IMR-90 (cell line): ENCODE measurements around the gene C15orf40. TPM values are rescaled to one million over a fixed set of nuclear protein-coding genes. Genes with fewer than 3 reads are reported as not detected.
"Not testable (repeated sequence)": the region's sequence is repeated elsewhere in the genome, so short reads cannot be mapped to it uniquely, and the experiment has no call there.

ENCODE experiments used
- ATAC-seq: fragments of 200-7000 bp; cut with Tn5 transposase; 2 replicates; pipeline ENCODE4 v1.9.1; 2020; ENCODE audit warnings: low read depth, mild to moderate bottlenecking, moderate library complexity
- BruUV-seq: library from RNA; stranded (reverse); fragments of 400-500 nt; replicated peaks from 2 replicates; lab custom pipeline; 2021; lab: Mats Ljungman, UMichigan
- CTCF ChIA-PET: fragments of 300-600 bp; formaldehyde crosslinking; extraction: SDS; loops from one replicate; lab custom pipeline; 2021; ENCODE audit warnings: antibody characterized with exemption; lab: Yijun Ruan, JAX
- POLR2A ChIA-PET: fragments of 300-600 bp; sonication (Branson Sonifier 250); formaldehyde crosslinking; loops from one replicate; lab custom pipeline; 2022; ENCODE audit warnings: antibody characterized with exemption; ENCODE audit not compliant: unreplicated experiment; lab: Charles Lee
- DNase-seq: peaks from one replicate; pipeline ENCODE4 v3.0.0; 2013
- H2AFZ ChIP-seq: replicated peaks from 2 replicates; pipeline ENCODE3; 2013; ENCODE audit warnings: low read length, mild to moderate bottlenecking; ENCODE audit not compliant: poor library complexity
- H2AK5ac ChIP-seq: 2 replicates; pipeline ENCODE4 v1.6.1; 2013; ENCODE audit warnings: low read depth, low read length, inconsistent platforms
- H2AK9ac ChIP-seq: replicated peaks from 2 replicates; pipeline ENCODE3; 2013; ENCODE audit warnings: mild to moderate bottlenecking, low read depth, low read length, moderate library complexity; ENCODE audit not compliant: poor library complexity
- H2BK120ac ChIP-seq: 2 replicates; pipeline ENCODE4 v1.6.1; 2013; ENCODE audit warnings: low read depth, low read length, inconsistent platforms
- H2BK15ac ChIP-seq: 3 replicates; pipeline ENCODE4 v1.6.1; 2013; ENCODE audit warnings: low read depth, low read length, inconsistent platforms
- H2BK20ac ChIP-seq: 2 replicates; pipeline ENCODE4 v1.6.1; 2013; ENCODE audit warnings: low read depth, mild to moderate bottlenecking, inconsistent platforms, low read length, moderate library complexity
- H2BK5ac ChIP-seq: 2 replicates; pipeline ENCODE4 v1.6.1; 2013; ENCODE audit warnings: mild to moderate bottlenecking, low read depth, low read length, inconsistent platforms; ENCODE audit not compliant: poor library complexity, severe bottlenecking
- H3K14ac ChIP-seq: replicated peaks from 2 replicates; pipeline ENCODE4 v1.6.1; 2013; ENCODE audit warnings: low read depth, low read length, inconsistent platforms
- H3K18ac ChIP-seq: 2 replicates; pipeline ENCODE4 v1.6.1; 2013; ENCODE audit warnings: low read depth, low read length, control low read depth
- H3K23ac ChIP-seq: 2 replicates; pipeline ENCODE4 v1.6.1; 2013; ENCODE audit warnings: low read depth, low read length, inconsistent platforms
- H3K27ac ChIP-seq: 2 replicates; pipeline ENCODE4 v1.5.1; 2013; ENCODE audit warnings: mild to moderate bottlenecking, control low read depth, low read length; ENCODE audit not compliant: insufficient read depth
- H3K27me3 ChIP-seq: 2 replicates; pipeline ENCODE4 v1.6.1; 2013; ENCODE audit warnings: low read length; ENCODE audit not compliant: control insufficient read depth, insufficient read depth
- H3K36me3 ChIP-seq: 2 replicates; pipeline ENCODE4 v1.6.1; 2013; ENCODE audit warnings: low read length, mixed read lengths; ENCODE audit not compliant: control insufficient read depth, insufficient read depth
- H3K4ac ChIP-seq: 2 replicates; pipeline ENCODE4 v1.6.1; 2013; ENCODE audit warnings: low read depth, low read length, inconsistent platforms
- H3K4me1 ChIP-seq: 2 replicates; pipeline ENCODE4 v1.6.1; 2013; ENCODE audit warnings: low read length, mixed read lengths; ENCODE audit not compliant: control insufficient read depth, insufficient read depth
- H3K4me2 ChIP-seq: 2 replicates; pipeline ENCODE4 v1.6.1; 2013; ENCODE audit warnings: low read depth, mild to moderate bottlenecking, control low read depth, low read length, moderate library complexity
- H3K4me3 ChIP-seq: 2 replicates; pipeline ENCODE4 v1.5.1; 2013; ENCODE audit warnings: low read depth, mild to moderate bottlenecking, control low read depth, low read length, moderate library complexity; ENCODE audit not compliant: insufficient read depth
- H3K56ac ChIP-seq: 2 replicates; pipeline ENCODE4 v1.6.1; 2013; ENCODE audit warnings: low read length, inconsistent platforms; ENCODE audit not compliant: insufficient read depth; ENCODE audit errors: extremely low read depth
- H3K79me1 ChIP-seq, 2 experiments: 2 replicates each; pipeline ENCODE4 v1.6.1; 2013; ENCODE audit warnings: low read length in 2 of 2, inconsistent platforms in 1 of 2, low read depth in 1 of 2
- H3K9ac ChIP-seq: 2 replicates; pipeline ENCODE4 v1.6.1; 2013; ENCODE audit warnings: low read depth, low read length, control low read depth
- H3K9me1 ChIP-seq: 2 replicates; pipeline ENCODE4 v1.6.1; 2013; ENCODE audit warnings: low read length, inconsistent platforms; ENCODE audit not compliant: insufficient read depth
- H3K9me3 ChIP-seq: 2 replicates; pipeline ENCODE4 v1.6.1; 2013; ENCODE audit warnings: low read length; ENCODE audit not compliant: control insufficient read depth, insufficient read depth
- H4K20me1 ChIP-seq: 2 replicates; pipeline ENCODE4 v1.6.1; 2013; ENCODE audit warnings: low read length, inconsistent platforms; ENCODE audit not compliant: insufficient read depth
- H4K5ac ChIP-seq: 2 replicates; pipeline ENCODE4 v1.6.1; 2013; ENCODE audit warnings: mild to moderate bottlenecking, low read depth, low read length, control low read depth
- H4K8ac ChIP-seq, 2 experiments: 2 replicates each; pipeline ENCODE4 v1.6.1; 2013; ENCODE audit warnings: low read depth in 2 of 2, low read length in 2 of 2, control low read depth in 1 of 2, inconsistent platforms in 1 of 2
- H4K91ac ChIP-seq: 2 replicates; pipeline ENCODE4 v1.6.1; 2013; ENCODE audit warnings: low read depth, low read length, inconsistent platforms; ENCODE audit not compliant: insufficient read depth
- MAZ ChIP-seq: IDR thresholded peaks from 2 replicates; pipeline ENCODE4 v1.6.1; 2012; ENCODE audit warnings: low read depth, mild to moderate bottlenecking, low read length, improper control_type of control experiment, moderate library complexity, borderline replicate concordance
- MXI1 ChIP-seq: IDR thresholded peaks from 2 replicates; pipeline ENCODE4 v1.6.1; 2012; ENCODE audit warnings: low read depth, mild to moderate bottlenecking, low read length, moderate library complexity, borderline replicate concordance
- POLR2A ChIP-seq: IDR thresholded peaks from 2 replicates; pipeline ENCODE4 v1.6.1; 2012; ENCODE audit warnings: mild to moderate bottlenecking, low read depth, low read length
- RCOR1 ChIP-seq: IDR thresholded peaks from 2 replicates; pipeline ENCODE4 v1.6.1; 2012; ENCODE audit warnings: mild to moderate bottlenecking, low read length, improper control_type of control experiment; ENCODE audit not compliant: insufficient replicate concordance
- SMC3 ChIP-seq: fragments of 150-350 bp; IDR thresholded peaks from 2 replicates; pipeline ENCODE4 v1.6.1; 2016; ENCODE audit warnings: low read depth, mild to moderate bottlenecking, antibody characterized with exemption, low read length, moderate library complexity
- WGBS, 2 experiments: methylation state at CpG; one replicate each; pipeline versions ENCODE4 v1.1.5 to v1.1.7; 2013; ENCODE audit warnings: missing lambda C conversion rate in 2 of 2; ENCODE audit not compliant: insufficient read length in 1 of 2; ENCODE audit errors: extremely low coverage in 2 of 2; 5-methylcytosine and 5-hydroxymethylcytosine counted together
- dilution Hi-C: fragments of 300-500 bp; cut with HindIII; formaldehyde crosslinking; loops from one replicate; pipeline ENCODE4 v1.14.3; 2018; ENCODE audit warnings: low sequenced_read_pairs; ENCODE audit not compliant: unreplicated experiment
- in situ Hi-C: fragments of 300-500 bp; cut with MboI; formaldehyde crosslinking; loops from 3 replicates; pipeline ENCODE4 v1.14.3; 2019; ENCODE audit warnings: low sequenced_read_pairs, inconsistent platforms, mixed read lengths
- intact Hi-C: fragments of 100-400 bp; cut with micrococcal nuclease; formaldehyde crosslinking; loops from 2 replicates; pipeline ENCODE4 v1.10.0; 2022
- polyA plus RNA-seq, 3 experiments: library from polyadenylated mRNA; depleted of rRNA; stranded (reverse); fragments of >200 nt; gene quantifications; 2 replicates each; pipeline ENCODE4 v1.2.3, GENCODE V29; 2012; ENCODE audit warnings: low replicate concordance in 1 of 3
- total RNA-seq: library from RNA; depleted of rRNA; stranded (reverse); fragments of >200 nt; gene quantifications from 2 replicates; pipeline ENCODE4 v1.2.3, GENCODE V29; 2012

Gene C15orf40
- total and polyA plus RNA-seq, 2 of the 4 experiments (the other 2 are of a cell fraction): 7.0 to 10.7 TPM

GRCh38 chr15:83036253-83036652, 24.8 kb upstream of the C15orf40 start:
- no peak overlapping the region for H4K91ac ChIP-seq
- H4K5ac ChIP-seq: no peak overlapping the region
- intact Hi-C loops: no loop called here
- H3K9me3 ChIP-seq: no peaks in the 10 kb centered on the region
- in situ Hi-C loops: no loop called here
- no peak overlapping the region for H2BK120ac ChIP-seq
- no CpG with 5 or more reads among the region's 6 CpGs for WGBS, 2 experiments
- H3K14ac ChIP-seq: no peak overlapping the region
- no peak overlapping the region for H2AK5ac ChIP-seq
- H3K27me3 ChIP-seq: no peaks in the 10 kb centered on the region
- H2BK20ac ChIP-seq: no peak overlapping the region
- no peak overlapping the region for H2AFZ ChIP-seq
- no peak overlapping the region for H3K18ac ChIP-seq
- no peak overlapping the region for H3K56ac ChIP-seq
- H3K4ac ChIP-seq: no peak overlapping the region
- ATAC-seq (no peak), DNase-seq (no peak)
- no peak overlapping the region for H3K4me3 ChIP-seq
- H3K79me1 ChIP-seq: peaks cover 27 to 44% of the 10 kb centered on the region in 2 experiments
- no peak overlapping the region for H2BK15ac ChIP-seq
- dilution Hi-C loops: no loop called here
- peaks cover 47% of the 10 kb centered on the region for H4K20me1 ChIP-seq
- no peak overlapping the region for H3K4me2 ChIP-seq
- H3K27ac ChIP-seq: no peak overlapping the region
- no peak overlapping the region for H4K8ac ChIP-seq
- ChIA-PET POLR2A (interaction anchor here (0.6 kb wide), 1 partner anchor 9 kb away, joined by 9 read pairs; no protein-coding TSS in a partner anchor), CTCF (no interaction called here)
- no TSS peak for BruUV-seq
- H3K4me1 ChIP-seq: no peaks in the 10 kb centered on the region
- H3K36me3 ChIP-seq: peaks cover 20% of the 10 kb centered on the region
- no peak overlapping the region for H2AK9ac ChIP-seq
- H2BK5ac ChIP-seq: no peak overlapping the region
- H3K9me1 ChIP-seq: no peaks in the 10 kb centered on the region
- no peak overlapping the region for H3K9ac ChIP-seq
- TF ChIP-seq MXI1: no peak
- no peak for TF ChIP-seq SMC3
- no peak for TF ChIP-seq POLR2A
- no peak for TF ChIP-seq RCOR1
- TF ChIP-seq MAZ: no peak
- H3K23ac ChIP-seq: no peak overlapping the region

- H3K23ac ChIP-seq, H4K91ac ChIP-seq, CTCF ChIA-PET, H3K4me3 ChIP-seq, H2BK5ac ChIP-seq, POLR2A ChIA-PET, DNase-seq, H3K27ac ChIP-seq, H3K9ac ChIP-seq, H3K9me3 ChIP-seq, H2BK15ac ChIP-seq, ATAC-seq, H4K8ac ChIP-seq, H3K18ac ChIP-seq, H3K56ac ChIP-seq, H2BK120ac ChIP-seq, in situ Hi-C loops, H3K14ac ChIP-seq, dilution Hi-C loops, H3K9me1 ChIP-seq, H3K27me3 ChIP-seq, H3K4me1 ChIP-seq, intact Hi-C loops, H2AK9ac ChIP-seq, H2BK20ac ChIP-seq, H3K4ac ChIP-seq, H2AK5ac ChIP-seq, H4K5ac ChIP-seq, BruUV-seq, H3K4me2 ChIP-seq, H2AFZ ChIP-seq: not testable (repeated sequence)
- H3K36me3 ChIP-seq: peaks cover 22% of the 10 kb centered on the region
- peaks cover 38 to 40% of the 10 kb centered on the region in 2 experiments for H3K79me1 ChIP-seq
- no CpG with 5 or more reads among the region's 6 CpGs for WGBS, 2 experiments
- H4K20me1 ChIP-seq: peaks cover 28% of the 10 kb centered on the region
These were observed 19.8 kb upstream of the C15orf40 start for GRCh38 chr15:83031234-83031633.
